Right lobe of liver (tissue), 6 donors: ENCODE results near the gene CPA3. TPM values are rescaled to one million over a fixed set of nuclear protein-coding genes. Genes with fewer than 3 reads are reported as not detected.

Experiments
- ATAC-seq, 4 donors: fragments of 200-7000 bp; cut with Tn5 transposase; one replicate each; pipeline ENCODE4 v1.9.1; 2020; ENCODE audit warnings: mild to moderate bottlenecking in 4 of 4, moderate library complexity in 4 of 4
- DNase-seq, 3 donors: peaks; one replicate each; pipeline ENCODE4 v3.0.0-alpha.2; 2020
- H3K27ac ChIP-seq, 3 donors: fragments of 200-600 bp; one replicate each; pipeline ENCODE4 v1.8.0; 2022
- H3K27me3 ChIP-seq, 2 donors: fragments of 200-600 bp; one replicate each; pipeline ENCODE4 v1.8.0; 2022
- H3K36me3 ChIP-seq, 4 donors: fragments of 200-600 bp; sonication (generic) in 1 of 4; one replicate each; pipeline versions ENCODE4 v1.5.1 to v1.8.0; 2017 to 2022; ENCODE audit warnings: control low read depth in 1 of 4
- H3K4me1 ChIP-seq, 4 donors: fragments of 200-600 bp; sonication (generic) in 1 of 4; one replicate each; pipeline versions ENCODE4 v1.5.1 to v1.8.0; 2017 to 2022; ENCODE audit warnings: control low read depth in 1 of 4
- H3K4me3 ChIP-seq, 3 donors: fragments of 200-600 bp; one replicate each; pipeline ENCODE4 v1.8.0; 2022
- H3K9me3 ChIP-seq, 4 donors: fragments of 200-600 bp; sonication (generic) in 1 of 4; one replicate each; pipeline versions ENCODE4 v1.5.1 to v1.8.0; 2017 to 2022; ENCODE audit warnings: control low read depth in 1 of 4
- POLR2A ChIP-seq: fragments of 450-650 bp; IDR thresholded peaks from one replicate; pipeline ENCODE4 v1.6.1; 2017; ENCODE audit warnings: antibody characterized with exemption, mild to moderate bottlenecking
- WGBS: methylation state at CpG from one replicate; pipeline ENCODE4 v1.1.6; 2018; ENCODE audit warnings: low coverage, low lambda C conversion rate; ENCODE audit not compliant: insufficient coverage; ENCODE audit errors: missing lambda C conversion rate; 5-methylcytosine and 5-hydroxymethylcytosine counted together
- intact Hi-C, 2 donors: fragments of 100-400 bp; cut with DNase I; formaldehyde crosslinking; loops; one replicate each; pipeline versions ENCODE4 v1.11.2 to v1.14.1; 2022
- total RNA-seq, 6 experiments: library from RNA; depleted of rRNA in 2 of 6; stranded (reverse); fragments of >200 nt in 2 of 6; fragmentation: NEBNext Ultra II Directional in 3 of 6; extraction: Animal tissue kit (Norgen Biotek cat#: 25700) in 3 of 6; gene quantifications; one replicate each; pipeline versions ENCODE4 v1.1.0 to v1.2.4, GENCODE V29; 2016 to 2023
- TF ChIP-seq, protein P1 (sequence below), 4 donors: fragments of 200-600 bp in 3 of 4; fragments of 450-650 bp in 1 of 4; IDR thresholded peaks; one replicate each; pipeline versions ENCODE4 v1.5.1 to v1.8.0; 2016 to 2022; ENCODE audit warnings: antibody characterized with exemption in 4 of 4, mild to moderate bottlenecking in 2 of 4
- donor health status: DM: no; HTN: yes; CAD: no.
- donor health status: DM: no; HTN: no; CAD: no.
- donor health status: DM: no; HTN: no; CAD: no.
- donor health status: DM: no; HTN: yes; CAD: no.
- donor health status: DM: no; HTN: yes; CAD: no.

Gene CPA3
- total RNA-seq, 6 experiments from 2014 or later: 0.12 to 0.27 (median 0.22) TPM; not detected in 1

DNA sequence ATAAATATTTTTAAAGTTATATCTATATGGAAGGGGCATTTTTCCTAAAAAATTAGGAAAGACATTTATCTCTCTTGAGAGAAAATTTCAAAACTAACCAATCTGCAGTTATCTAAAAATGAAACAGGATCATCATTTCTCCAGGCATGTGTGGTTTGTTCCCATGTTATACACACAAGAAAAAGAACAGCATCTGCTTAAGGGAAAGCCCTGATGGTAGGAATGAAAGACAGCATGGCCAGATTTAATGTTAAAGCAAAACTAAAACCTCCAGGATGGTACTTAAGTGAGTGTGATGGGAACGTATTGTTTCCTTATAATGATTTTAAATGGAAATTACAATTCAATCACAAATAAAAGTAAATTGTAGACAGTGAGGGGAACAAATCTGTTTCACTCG lies 80.0 kb downstream of the CPA3 start:
- intact Hi-C loops: loop anchor here in 1 of 2 donors (5.0 kb wide), 1 partner anchor 83 kb away; no protein-coding TSS in a partner anchor
- no peaks in the 10 kb centered on the region for H3K4me1 ChIP-seq
- TF ChIP-seq POLR2A: no peak
- TF ChIP-seq, protein P1, sequence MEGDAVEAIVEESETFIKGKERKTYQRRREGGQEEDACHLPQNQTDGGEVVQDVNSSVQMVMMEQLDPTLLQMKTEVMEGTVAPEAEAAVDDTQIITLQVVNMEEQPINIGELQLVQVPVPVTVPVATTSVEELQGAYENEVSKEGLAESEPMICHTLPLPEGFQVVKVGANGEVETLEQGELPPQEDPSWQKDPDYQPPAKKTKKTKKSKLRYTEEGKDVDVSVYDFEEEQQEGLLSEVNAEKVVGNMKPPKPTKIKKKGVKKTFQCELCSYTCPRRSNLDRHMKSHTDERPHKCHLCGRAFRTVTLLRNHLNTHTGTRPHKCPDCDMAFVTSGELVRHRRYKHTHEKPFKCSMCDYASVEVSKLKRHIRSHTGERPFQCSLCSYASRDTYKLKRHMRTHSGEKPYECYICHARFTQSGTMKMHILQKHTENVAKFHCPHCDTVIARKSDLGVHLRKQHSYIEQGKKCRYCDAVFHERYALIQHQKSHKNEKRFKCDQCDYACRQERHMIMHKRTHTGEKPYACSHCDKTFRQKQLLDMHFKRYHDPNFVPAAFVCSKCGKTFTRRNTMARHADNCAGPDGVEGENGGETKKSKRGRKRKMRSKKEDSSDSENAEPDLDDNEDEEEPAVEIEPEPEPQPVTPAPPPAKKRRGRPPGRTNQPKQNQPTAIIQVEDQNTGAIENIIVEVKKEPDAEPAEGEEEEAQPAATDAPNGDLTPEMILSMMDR (IDR thresholded peaks at IDR 0.05): no peak

More for the DNA sequence above, 80.0 kb downstream of the CPA3 start:
- Histone ChIP-seq H3K4me3 (no peak overlapping the region), H3K27me3 (no peaks in the 10 kb centered on the region), H3K27ac (no peak overlapping the region), H3K9me3 (no peaks in the 10 kb centered on the region), H3K36me3 (no peaks in the 10 kb centered on the region)
- 84% methylated on average over 2 of the region's 2 CpGs for WGBS
- no peak for DNase-seq
- no peak for ATAC-seq

Other genes starting within 250 kb of the CPA3 start
- gene AGTR1, start 167.4 kb upstream of the CPA3 start, total RNA-seq: 10 to 100 TPM; 23.9 to 46.5 (median 36.3) TPM
- under 1 TPM in 2 of 6 experiments, not detected in 4; 0.31 to 0.44 TPM for gene CPB1, start 37.5 kb upstream of the CPA3 start, total RNA-seq
- gene GYG1, start 126.2 kb downstream of the CPA3 start, total RNA-seq: 10 to 100 TPM in 3 of 6 experiments, 1 to 10 TPM in 3; 6.6 to 16.3 (median 10.3) TPM
- gene HLTF, start 221.2 kb downstream of the CPA3 start, total RNA-seq: 10 to 100 TPM; 10.5 to 14.6 (median 12.3) TPM